OCI-LY1 (cell line): ENCODE data around the gene PGA3.

Experiments
- CTCF ChIP-seq: fragments of 200-600 bp; sonication (generic), shearing (Covaris generic); IDR thresholded peaks from 2 replicates; pipeline ENCODE4 v1.5.1; 2017; ENCODE audit warnings: mild to moderate bottlenecking, antibody characterized with exemption, low read length, moderate library complexity, mixed read lengths
- EZH2 ChIP-seq: fragments of 200-600 bp; sonication (generic), shearing (Covaris generic); IDR thresholded peaks from 2 replicates; pipeline ENCODE4 v1.8.0; 2017; ENCODE audit warnings: borderline replicate concordance, mixed run types, mild to moderate bottlenecking, antibody characterized with exemption, low read length, moderate library complexity, mixed read lengths

DNA sequence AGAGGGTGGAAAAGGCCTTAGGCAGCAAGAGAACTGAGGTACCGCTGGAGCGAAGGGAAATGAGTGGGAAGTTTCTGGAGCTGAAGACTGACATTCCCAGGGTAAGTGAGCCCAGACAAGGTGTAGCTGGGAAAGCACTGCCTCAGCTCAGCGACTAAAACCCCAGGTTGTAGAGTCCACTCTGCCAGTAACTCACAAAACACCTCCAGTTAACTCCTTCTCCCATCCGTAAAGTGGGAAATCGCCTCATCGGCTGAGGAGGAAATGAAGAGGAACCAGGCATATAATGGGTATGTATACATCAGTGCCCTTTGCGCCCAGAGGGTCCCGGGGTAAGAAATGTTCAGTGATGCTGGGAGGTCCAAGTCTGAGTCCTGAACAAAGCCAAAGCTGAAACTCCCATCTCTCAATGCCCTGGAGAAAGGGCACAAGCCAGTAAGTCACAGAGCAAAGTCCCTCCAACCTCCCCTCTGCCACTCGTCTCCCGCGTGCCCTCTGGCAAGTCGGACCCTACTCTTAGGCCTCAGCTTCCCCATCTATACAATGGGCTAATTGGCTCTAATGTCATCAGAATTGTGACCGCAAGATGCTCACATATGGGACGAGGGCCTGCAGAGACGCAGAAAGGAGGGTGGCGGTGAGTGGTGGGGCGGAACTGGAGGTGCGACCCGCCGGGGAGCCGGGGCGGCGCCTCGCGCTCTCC, 42.7 kb upstream of the PGA3 start:
- TF ChIP-seq EZH2 (no peak), CTCF (no peak)
